GM19099 (cell line): ENCODE data around the gene ACR.

Experiments
- POLR2A ChIP-seq: IDR thresholded peaks from 3 replicates; pipeline ENCODE4 v1.6.1; 2011; ENCODE audit warnings: low read depth; ENCODE audit not compliant: insufficient read length; ENCODE audit errors: extremely low read depth

Gene ACR

DNA sequence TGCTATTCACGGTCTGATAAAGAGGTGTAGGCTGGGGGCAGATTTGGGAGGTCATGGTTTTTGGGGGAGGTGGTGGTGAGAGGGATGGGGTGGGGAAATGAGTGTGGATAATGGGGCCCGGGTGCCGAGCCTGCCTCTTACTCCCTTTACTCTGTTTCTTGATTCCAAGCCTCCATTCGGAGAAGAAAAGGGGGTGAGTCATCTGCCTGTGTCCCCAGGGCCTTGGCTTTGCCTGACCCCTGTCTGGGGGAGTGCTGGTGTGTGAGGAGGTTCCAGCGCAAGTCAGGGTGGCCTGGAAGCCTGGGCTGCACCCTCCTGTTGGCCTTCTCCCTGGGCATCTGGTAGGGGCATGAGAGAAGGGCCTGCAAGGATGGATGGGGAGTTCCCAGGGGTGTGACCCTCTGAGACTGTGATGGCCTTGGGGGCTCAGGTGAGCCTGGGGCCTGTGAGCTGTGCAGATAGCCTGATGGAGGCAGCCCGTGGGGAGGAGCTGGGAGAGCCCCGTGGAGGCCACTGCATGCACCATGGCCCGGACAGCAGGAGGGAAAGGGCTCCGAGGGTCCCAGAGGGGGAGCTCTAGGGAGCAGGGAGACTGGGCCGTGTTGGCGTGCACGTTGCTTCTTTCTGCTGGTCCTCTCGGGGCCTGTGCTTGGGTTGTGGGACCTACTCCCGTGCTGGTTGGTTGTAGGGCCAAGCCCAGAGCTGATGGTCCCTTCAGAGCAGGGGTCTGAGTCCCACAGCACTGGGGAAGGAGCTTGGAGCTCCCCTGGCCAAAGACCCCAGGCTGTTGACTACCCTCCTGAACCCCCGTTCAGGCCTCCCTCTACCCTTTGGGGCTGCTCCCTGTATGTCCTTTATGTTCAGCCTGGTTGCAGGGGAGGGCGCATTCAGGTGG lies 26.3 kb upstream of the ACR start:
- no peak for TF ChIP-seq POLR2A

- no peak for TF ChIP-seq POLR2A
These were observed 25.5 kb upstream of the ACR start for GRCh38 chr22:50712341-50713007.

- no peak for TF ChIP-seq POLR2A
These were observed 25.0 kb upstream of the ACR start for GRCh38 chr22:50713008-50713385.

DNA sequence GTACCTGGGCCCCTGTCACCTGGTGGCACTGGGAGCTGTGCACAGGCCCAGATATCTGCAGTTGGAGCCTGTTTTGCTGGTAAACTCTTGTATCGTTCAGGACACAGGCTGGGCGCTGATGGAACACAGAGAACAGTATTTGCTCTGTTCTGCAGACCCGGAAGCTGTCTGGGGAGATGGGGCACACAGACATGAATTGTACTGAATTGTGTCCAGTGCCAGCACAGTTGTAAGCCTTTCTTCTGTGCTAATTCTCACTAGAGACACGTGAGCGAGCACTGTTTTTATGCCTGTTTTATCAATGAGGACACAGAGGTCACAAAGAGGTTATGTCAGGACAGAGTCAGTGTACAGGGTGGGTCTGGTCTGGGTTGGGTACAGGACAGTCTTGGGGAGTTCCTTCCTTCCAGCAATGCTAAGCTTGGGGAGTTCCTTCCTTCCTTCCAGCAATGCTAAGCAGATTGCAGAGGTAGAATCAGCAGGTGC lies 24.4 kb upstream of the ACR start:
- TF ChIP-seq POLR2A, result no peak

GRCh38 chr22:50714150-50714549 lies 23.9 kb upstream of the ACR start:
- no peak for TF ChIP-seq POLR2A

DNA sequence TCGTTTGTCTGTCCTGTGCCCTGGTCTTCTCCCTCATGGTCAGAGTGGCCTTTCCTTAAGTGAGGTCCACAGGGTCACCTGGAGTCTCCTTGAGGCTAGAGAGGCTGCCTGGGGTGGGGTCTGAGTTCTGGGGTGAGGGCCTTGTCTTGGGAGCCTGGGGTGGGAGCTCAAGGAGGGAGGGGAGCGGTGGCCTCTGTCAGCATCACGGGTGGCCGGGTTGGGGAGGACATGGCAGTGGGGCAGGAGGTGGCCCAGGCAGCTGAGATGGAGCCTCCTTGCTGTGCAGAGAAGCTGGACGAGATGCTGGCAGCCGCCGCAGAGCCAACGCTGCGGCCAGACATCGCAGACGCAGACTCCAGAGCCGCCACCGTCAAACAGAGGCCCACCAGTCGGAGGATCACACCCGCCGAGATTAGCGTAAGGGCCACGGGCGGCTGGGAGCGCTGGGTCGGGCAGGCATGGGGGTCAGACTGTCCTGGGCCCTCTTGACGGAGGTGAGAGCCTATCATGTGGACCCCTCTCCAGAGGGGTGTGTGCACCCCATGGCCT lies 23.3 kb upstream of the ACR start:
- no peak for TF ChIP-seq POLR2A

DNA sequence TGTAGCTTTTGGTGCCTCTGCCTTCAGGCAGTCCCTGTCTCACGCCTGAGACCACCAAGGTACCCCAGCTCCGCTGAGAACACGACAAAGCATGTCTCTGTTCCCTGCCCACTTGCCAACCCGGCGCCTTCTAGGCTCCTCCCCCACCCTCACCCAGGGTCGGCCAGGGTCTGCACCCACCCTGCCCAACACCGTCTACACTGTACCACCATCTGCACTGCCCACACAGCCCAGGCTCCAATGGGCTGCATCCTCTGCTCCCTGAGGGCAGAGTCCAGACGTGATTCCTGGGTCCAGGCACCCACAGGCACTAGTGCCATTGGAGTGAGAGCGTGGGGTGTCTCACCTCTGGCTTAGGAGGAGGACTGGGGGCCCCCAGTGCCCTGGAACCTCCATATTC lies 22.8 kb upstream of the ACR start:
- no peak for TF ChIP-seq POLR2A

- TF ChIP-seq POLR2A, result no peak
These were observed 22.2 kb upstream of the ACR start for GRCh38 chr22:50715776-50716175.

DNA sequence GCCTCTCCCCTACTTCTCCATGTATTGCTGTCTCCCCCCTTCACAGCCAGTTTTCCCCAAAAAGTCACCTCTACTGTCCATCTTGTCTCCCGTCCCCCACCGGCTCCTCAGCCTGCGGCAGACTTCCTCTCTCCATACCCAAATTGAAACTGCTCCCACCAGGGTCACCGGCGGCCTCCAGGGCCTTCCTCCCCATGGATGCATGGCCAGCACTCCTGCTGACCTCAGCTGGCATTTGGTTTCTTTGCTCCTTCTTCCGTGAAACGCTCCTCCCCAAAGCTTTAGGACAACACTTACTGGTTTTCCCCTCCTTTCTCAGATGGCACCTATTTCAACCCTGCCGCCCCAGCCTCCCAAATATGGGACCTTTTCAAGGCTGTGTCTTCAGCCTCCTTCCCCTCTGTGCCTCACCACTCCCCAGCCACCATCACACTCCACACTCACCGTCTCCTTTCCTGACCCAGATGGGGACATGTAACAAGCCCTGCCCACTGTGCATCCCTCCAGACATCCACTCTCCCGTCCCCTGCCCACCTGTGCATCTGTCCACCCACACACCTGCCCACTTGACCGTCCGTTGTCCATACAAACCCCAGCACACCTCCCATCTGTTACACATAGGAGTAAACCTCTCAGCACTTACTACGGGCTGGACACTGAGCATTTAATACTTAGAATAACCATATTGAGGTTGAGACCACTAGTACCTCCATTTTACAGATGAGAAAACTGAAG lies 21.5 kb upstream of the ACR start:
- no peak for TF ChIP-seq POLR2A

- TF ChIP-seq POLR2A, result no peak
These were observed 20.2 kb upstream of the ACR start for GRCh38 chr22:50717709-50718351.

DNA sequence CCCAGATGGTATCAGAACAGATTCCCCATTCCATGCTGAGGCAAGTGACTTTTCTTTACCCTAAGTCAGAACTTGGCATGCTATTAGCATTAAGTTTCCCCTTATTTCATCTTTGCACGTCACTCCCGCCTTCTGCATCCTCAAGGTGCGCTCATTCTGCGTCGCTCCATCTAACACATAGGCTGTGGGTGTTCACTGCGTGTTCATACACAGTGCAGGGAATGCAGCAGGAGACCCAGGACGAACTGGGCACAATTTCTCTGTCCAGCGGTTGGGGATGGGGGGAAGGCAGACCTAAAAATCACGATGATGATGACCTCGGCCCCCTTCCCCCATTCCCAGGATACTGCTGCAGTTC lies 19.7 kb upstream of the ACR start:
- TF ChIP-seq POLR2A, result no peak

DNA sequence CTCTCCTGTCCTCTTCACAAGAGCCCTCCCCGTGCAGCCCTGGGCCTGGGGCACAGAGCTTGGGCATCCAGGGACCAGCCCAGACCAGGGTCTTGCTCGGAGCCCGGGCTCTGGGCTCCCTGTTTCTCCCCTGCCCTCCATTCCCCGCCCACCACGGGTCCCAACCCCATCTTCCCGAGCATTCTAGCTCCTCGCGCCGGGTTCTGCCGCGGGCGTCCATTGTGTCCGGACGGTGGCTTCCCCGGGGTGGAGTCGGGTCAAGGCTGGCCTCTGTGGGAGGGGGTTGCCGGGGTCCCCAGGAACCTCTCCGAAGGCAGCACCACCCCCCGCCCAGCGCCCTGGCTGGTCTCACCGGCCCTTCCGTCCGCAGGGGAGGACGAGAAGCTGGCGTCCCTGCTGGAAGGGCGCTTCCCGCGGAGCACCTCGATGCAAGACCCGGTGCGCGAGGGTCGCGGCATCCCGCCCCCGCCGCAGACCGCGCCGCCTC lies 18.1 kb upstream of the ACR start:
- no peak for TF ChIP-seq POLR2A

- no peak for TF ChIP-seq POLR2A
These were observed 17.4 kb upstream of the ACR start for GRCh38 chr22:50720301-50721256.
